ENCODE results near the gene FAM171A1. TPM values are rescaled to one million over a fixed set of nuclear protein-coding genes. Genes with fewer than 3 reads are reported as not detected.

FAM171A1 gene
- total RNA-seq, 3 donors from 2014 or later: 7.6 to 11.7 (median 9.5) TPM

DNA sequence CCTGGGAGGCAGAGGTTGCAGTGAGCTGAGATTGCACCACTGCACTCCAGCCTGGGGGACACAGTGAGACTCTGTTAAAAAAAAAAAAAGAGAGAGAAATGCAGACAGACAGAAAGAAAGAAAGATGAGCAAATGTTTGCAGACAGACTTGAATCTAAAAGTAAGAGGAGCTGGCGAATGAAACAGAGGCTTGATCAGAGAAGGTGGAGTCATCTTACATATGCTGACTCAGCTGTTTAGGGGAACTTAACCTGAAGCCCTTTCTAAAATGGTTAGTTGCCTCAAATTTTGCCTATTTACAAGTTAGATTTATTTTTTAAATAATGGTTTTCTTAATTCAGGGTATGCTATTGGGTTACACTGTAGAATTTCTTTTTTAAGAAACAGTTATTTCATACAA lies 5.4 kb downstream of the FAM171A1 start:
- Histone ChIP-seq H3K27ac (no peak overlapping the region), H3K36me3 (no peaks in the 10 kb centered on the region), H3K4me1 (no peaks in the 10 kb centered on the region), H3K4me3 (no peak overlapping the region), H3K9me3 (no peaks in the 10 kb centered on the region), H3K27me3 (no peaks in the 10 kb centered on the region)
- TF ChIP-seq, protein P1, sequence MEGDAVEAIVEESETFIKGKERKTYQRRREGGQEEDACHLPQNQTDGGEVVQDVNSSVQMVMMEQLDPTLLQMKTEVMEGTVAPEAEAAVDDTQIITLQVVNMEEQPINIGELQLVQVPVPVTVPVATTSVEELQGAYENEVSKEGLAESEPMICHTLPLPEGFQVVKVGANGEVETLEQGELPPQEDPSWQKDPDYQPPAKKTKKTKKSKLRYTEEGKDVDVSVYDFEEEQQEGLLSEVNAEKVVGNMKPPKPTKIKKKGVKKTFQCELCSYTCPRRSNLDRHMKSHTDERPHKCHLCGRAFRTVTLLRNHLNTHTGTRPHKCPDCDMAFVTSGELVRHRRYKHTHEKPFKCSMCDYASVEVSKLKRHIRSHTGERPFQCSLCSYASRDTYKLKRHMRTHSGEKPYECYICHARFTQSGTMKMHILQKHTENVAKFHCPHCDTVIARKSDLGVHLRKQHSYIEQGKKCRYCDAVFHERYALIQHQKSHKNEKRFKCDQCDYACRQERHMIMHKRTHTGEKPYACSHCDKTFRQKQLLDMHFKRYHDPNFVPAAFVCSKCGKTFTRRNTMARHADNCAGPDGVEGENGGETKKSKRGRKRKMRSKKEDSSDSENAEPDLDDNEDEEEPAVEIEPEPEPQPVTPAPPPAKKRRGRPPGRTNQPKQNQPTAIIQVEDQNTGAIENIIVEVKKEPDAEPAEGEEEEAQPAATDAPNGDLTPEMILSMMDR (IDR thresholded peaks at IDR 0.05): no peak
- TF ChIP-seq POLR2AphosphoS5 (IDR thresholded peaks at IDR 0.05) (no peak), POLR2A (IDR thresholded peaks at IDR 0.05) (no peak)
- no peak for DNase-seq (ENCODE audit: low spot score in 2 of 2)
- intact Hi-C loops (cut with DNase I; ENCODE audit: low total_unique reads): no loop called here

DNA sequence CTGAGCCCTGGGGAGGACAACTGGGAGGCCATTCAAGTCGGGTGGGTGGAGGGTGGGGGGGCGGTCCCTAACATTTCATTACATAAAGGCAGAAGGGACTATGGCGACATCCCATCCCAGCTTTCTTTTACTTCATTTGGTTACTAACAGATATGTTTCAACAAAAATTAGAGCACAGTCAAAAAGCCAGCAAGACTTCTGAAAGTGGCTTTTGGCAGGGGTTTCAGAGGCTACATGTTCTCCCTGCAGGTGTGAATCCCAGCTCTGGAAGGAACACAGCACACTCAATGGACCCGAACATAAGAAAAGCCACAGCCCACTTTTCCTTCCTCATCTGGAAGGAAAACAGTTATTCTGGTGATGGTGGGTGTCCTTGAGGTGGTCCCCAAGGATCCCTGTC lies 7.1 kb downstream of the FAM171A1 start:
- no peak for DNase-seq (ENCODE audit: low spot score in 2 of 2)
- Histone ChIP-seq H3K27ac (no peak overlapping the region), H3K36me3 (no peaks in the 10 kb centered on the region), H3K9me3 (no peaks in the 10 kb centered on the region), H3K4me1 (no peaks in the 10 kb centered on the region), H3K4me3 (no peak overlapping the region), H3K27me3 (no peaks in the 10 kb centered on the region)
- TF ChIP-seq, protein P1 (IDR thresholded peaks at IDR 0.05): no peak
- TF ChIP-seq POLR2A (IDR thresholded peaks at IDR 0.05) (no peak), POLR2AphosphoS5 (IDR thresholded peaks at IDR 0.05) (no peak)
- intact Hi-C loops (cut with DNase I; ENCODE audit: low total_unique reads): no loop called here

DNA sequence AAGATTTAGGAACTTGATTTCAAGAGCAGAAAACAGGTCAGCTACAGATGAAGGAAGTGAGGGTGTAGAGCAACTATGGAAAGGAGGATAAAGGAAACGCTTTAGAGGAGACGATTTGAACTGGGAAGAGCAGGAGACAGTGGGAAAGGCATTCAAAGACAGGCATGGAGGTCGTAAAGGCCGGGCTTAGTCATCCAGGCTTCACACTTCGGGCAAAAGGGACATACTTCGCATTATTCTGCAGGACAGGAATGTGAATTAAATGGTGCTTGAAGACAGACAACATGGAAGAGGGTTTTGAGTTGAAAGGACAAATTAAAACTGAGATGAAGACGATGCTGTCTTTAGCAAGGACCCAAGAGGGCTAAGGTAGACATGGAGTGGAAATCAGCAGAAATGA lies 8.1 kb downstream of the FAM171A1 start:
- intact Hi-C loops (cut with DNase I; ENCODE audit: low total_unique reads): no loop called here
- H3K4me1 ChIP-seq: no peaks in the 10 kb centered on the region
- TF ChIP-seq POLR2A (IDR thresholded peaks at IDR 0.05): no peak
- TF ChIP-seq, protein P1 (IDR thresholded peaks at IDR 0.05): no peak
- no peak for TF ChIP-seq POLR2AphosphoS5 (IDR thresholded peaks at IDR 0.05)
- no peaks in the 10 kb centered on the region for H3K27me3 ChIP-seq
- no peak for DNase-seq (ENCODE audit: low spot score in 2 of 2)
- no peak overlapping the region for H3K4me3 ChIP-seq
- H3K36me3 ChIP-seq: no peaks in the 10 kb centered on the region
- no peaks in the 10 kb centered on the region for H3K9me3 ChIP-seq
- H3K27ac ChIP-seq: no peak overlapping the region

DNA sequence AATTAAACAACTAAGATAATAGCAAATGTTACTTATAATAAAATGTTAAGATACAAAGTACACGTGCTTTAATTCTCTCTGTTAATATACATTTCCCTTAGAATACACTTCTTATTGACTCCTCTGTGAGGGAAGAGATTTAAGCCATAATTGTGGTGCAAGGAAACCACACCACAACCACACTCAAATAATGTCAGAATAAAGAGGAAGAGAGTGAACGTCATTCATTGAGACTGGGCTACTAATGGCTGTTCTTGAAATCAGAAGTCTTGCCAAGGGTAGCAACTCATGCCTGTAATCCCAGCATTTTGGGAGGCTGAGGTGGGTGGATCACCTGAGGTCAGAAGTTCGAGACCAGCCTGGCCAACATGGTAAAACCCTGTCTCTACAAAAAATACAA lies 10.0 kb downstream of the FAM171A1 start:
- intact Hi-C loops (cut with DNase I; ENCODE audit: low total_unique reads): no loop called here
- H3K9me3 ChIP-seq: no peaks in the 10 kb centered on the region
- no peak for DNase-seq (ENCODE audit: low spot score in 2 of 2)

DNA sequence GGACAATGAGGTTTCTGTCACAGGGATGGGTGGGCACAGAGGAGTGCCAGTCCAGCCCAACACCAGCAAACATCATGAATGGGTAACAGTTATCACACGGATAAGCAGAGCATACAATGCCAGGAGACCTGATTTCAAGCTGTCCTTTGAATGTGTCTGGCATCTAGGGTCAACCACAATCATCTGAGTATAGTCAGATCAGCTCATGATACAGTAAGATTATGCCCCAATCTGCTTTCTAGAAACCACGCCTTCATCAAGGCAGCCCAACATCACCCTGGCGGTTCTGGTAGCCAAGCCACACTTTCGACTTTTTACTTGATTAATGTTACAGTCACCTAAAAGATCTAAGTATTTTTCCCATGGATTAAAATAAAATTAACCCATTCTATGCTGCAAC lies 10.5 kb downstream of the FAM171A1 start:
- Histone ChIP-seq H3K4me3 (no peak overlapping the region), H3K36me3 (no peaks in the 10 kb centered on the region), H3K27ac (no peak overlapping the region), H3K27me3 (no peaks in the 10 kb centered on the region), H3K4me1 (no peaks in the 10 kb centered on the region), H3K9me3 (no peaks in the 10 kb centered on the region)
- TF ChIP-seq, protein P1 (IDR thresholded peaks at IDR 0.05): no peak
- no peak for TF ChIP-seq POLR2A (IDR thresholded peaks at IDR 0.05)
- no peak for TF ChIP-seq POLR2AphosphoS5 (IDR thresholded peaks at IDR 0.05)
- DNase-seq (ENCODE audit: low spot score in 2 of 2): no peak
- intact Hi-C loops (cut with DNase I; ENCODE audit: low total_unique reads): no loop called here

More for the DNA sequence above, 10.0 kb downstream of the FAM171A1 start:
- no peak overlapping the region for H3K27ac ChIP-seq
- no peak for TF ChIP-seq POLR2AphosphoS5 (IDR thresholded peaks at IDR 0.05)
- no peak for TF ChIP-seq POLR2A (IDR thresholded peaks at IDR 0.05)
- TF ChIP-seq, protein P1 (IDR thresholded peaks at IDR 0.05): no peak
- no peaks in the 10 kb centered on the region for H3K27me3 ChIP-seq
- no peak overlapping the region for H3K4me3 ChIP-seq
- H3K36me3 ChIP-seq: no peaks in the 10 kb centered on the region
- no peaks in the 10 kb centered on the region for H3K4me1 ChIP-seq
